Colonic mucosa (tissue), 4 donors: Measurements from ENCODE around the gene MYO1A. TPM values are rescaled to one million over a fixed set of nuclear protein-coding genes. Genes with fewer than 3 reads are reported as not detected.

Experiments used
- DNase-seq: peaks from one replicate; pipeline ENCODE4 v3.0.0-alpha.2; 2020
- H3K27ac ChIP-seq: fragments of 200-600 bp; one replicate; pipeline ENCODE4 v1.8.0; 2021
- H3K27me3 ChIP-seq: fragments of 200-600 bp; one replicate; pipeline ENCODE4 v1.8.0; 2021
- H3K36me3 ChIP-seq: fragments of 200-600 bp; one replicate; pipeline ENCODE4 v1.8.0; 2021
- H3K4me1 ChIP-seq: fragments of 200-600 bp; one replicate; pipeline ENCODE4 v1.8.0; 2021; ENCODE audit warnings: mild to moderate bottlenecking
- H3K4me3 ChIP-seq: fragments of 200-600 bp; one replicate; pipeline ENCODE4 v1.8.0; 2021
- H3K9ac ChIP-seq, 2 donors: one replicate each; pipeline ENCODE4 v1.7.0; 2013; ENCODE audit warnings: control low read depth in 2 of 2, low read depth in 2 of 2, low read length in 2 of 2
- H3K9me3 ChIP-seq: fragments of 200-600 bp; one replicate; pipeline ENCODE4 v1.8.0; 2021
- intact Hi-C: fragments of 100-400 bp; cut with DNase I; formaldehyde crosslinking; loops from one replicate; pipeline ENCODE4 v1.14.1; 2022
- total RNA-seq, 2 donors: library from RNA; stranded (reverse); fragmentation: NEBNext Ultra II Directional in 1 of 2; extraction: Animal tissue kit (Norgen Biotek cat#: 25700) in 1 of 2; gene quantifications; one replicate each; pipeline ENCODE4 v1.2.1, GENCODE V29; 2021
- TF ChIP-seq, protein P1 (sequence below): fragments of 200-600 bp; IDR thresholded peaks from one replicate; pipeline ENCODE4 v1.8.0; 2022; ENCODE audit warnings: antibody characterized with exemption, mild to moderate bottlenecking
- donor health status: healthy.
- donor health status: DM: no; HTN: no; CAD: no.
- donor health status: DM: no; HTN: no; CAD: no.

The MYO1A gene
- total RNA-seq, 2 donors from 2014 or later: 261 to 273 TPM

DNA sequence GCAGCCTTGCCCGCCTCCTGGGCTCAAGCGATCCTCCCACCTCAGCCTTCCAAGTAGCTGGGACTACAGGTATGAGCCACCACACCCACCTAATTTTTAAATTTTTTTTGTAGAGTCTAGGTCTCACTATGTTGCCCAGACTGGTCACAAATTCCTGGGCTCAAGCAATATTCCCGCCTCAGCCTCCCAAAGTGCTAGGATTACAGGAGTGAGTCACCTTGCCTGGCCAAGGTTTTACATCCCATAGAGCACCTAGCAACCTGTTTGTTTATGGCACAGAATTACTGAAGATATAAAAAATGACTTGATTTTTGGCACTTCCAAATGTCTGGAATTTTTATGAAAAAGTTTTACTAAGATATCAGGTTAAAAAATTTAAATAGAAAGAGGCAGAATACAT lies 16.5 kb downstream of the MYO1A start:
- Histone ChIP-seq H3K9ac (no peak overlapping the region), H3K27me3 (no peaks in the 10 kb centered on the region), H3K4me3 (no peak overlapping the region), H3K9me3 (no peaks in the 10 kb centered on the region), H3K36me3 (no peaks in the 10 kb centered on the region), H3K27ac (no peak overlapping the region), H3K4me1 (no peaks in the 10 kb centered on the region)
- no peak for DNase-seq
- TF ChIP-seq, protein P1, sequence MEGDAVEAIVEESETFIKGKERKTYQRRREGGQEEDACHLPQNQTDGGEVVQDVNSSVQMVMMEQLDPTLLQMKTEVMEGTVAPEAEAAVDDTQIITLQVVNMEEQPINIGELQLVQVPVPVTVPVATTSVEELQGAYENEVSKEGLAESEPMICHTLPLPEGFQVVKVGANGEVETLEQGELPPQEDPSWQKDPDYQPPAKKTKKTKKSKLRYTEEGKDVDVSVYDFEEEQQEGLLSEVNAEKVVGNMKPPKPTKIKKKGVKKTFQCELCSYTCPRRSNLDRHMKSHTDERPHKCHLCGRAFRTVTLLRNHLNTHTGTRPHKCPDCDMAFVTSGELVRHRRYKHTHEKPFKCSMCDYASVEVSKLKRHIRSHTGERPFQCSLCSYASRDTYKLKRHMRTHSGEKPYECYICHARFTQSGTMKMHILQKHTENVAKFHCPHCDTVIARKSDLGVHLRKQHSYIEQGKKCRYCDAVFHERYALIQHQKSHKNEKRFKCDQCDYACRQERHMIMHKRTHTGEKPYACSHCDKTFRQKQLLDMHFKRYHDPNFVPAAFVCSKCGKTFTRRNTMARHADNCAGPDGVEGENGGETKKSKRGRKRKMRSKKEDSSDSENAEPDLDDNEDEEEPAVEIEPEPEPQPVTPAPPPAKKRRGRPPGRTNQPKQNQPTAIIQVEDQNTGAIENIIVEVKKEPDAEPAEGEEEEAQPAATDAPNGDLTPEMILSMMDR: no peak
- intact Hi-C loops: no loop called here

- Histone ChIP-seq H3K27me3 (no peaks in the 10 kb centered on the region), H3K4me3 (no peak overlapping the region), H3K9ac (no peak overlapping the region), H3K27ac (no peak overlapping the region), H3K4me1 (no peaks in the 10 kb centered on the region), H3K9me3 (no peaks in the 10 kb centered on the region), H3K36me3 (no peaks in the 10 kb centered on the region)
- no peak for DNase-seq
- intact Hi-C loops: no loop called here
- TF ChIP-seq, protein P1: no peak
Observed at GRCh38 chr12:57031789-57032188, 18.1 kb downstream of the MYO1A start.

DNA sequence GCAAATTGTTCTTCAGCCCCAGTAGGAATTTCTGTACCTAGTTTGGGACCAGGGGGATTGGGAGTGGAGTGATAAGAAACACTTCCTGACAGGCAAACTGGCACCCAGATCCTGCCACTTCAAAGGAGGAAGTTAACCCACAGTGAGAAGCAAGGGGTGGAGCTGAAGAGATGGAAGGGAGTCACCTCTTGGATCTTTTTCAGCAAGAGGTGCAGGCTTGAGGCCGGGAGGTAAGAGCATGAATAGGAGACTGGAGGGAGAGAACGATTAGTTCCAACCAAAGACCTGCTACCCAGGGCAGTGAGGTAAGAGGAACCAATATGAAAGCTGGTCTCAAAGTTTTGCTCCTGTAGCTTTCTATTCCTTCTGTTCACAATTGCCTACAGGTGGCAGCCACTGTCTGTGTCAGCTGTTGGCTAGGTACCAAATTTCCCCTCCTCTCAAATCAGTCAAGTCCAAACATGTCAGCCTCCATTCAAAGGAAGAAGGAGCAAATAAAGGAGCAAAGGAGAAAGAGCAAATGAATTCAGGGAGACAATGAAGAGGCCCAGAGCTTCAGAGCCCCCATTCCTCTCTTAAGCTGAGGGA lies 18.7 kb downstream of the MYO1A start:
- H3K36me3 ChIP-seq: no peaks in the 10 kb centered on the region
- H3K9me3 ChIP-seq: no peaks in the 10 kb centered on the region
- H3K27me3 ChIP-seq: no peaks in the 10 kb centered on the region
- DNase-seq: peak; percentile 42
- intact Hi-C loops: no loop called here
- H3K27ac ChIP-seq: no peak overlapping the region
- no peak overlapping the region for H3K4me3 ChIP-seq
- no peak overlapping the region for H3K9ac ChIP-seq
- H3K4me1 ChIP-seq: no peaks in the 10 kb centered on the region
- TF ChIP-seq, protein P1: no peak

- H3K9ac ChIP-seq: no peak overlapping the region
- no peaks in the 10 kb centered on the region for H3K36me3 ChIP-seq
- H3K27me3 ChIP-seq: no peaks in the 10 kb centered on the region
- H3K4me3 ChIP-seq: no peak overlapping the region
- TF ChIP-seq, protein P1: no peak
- no peaks in the 10 kb centered on the region for H3K9me3 ChIP-seq
- H3K27ac ChIP-seq: no peak overlapping the region
- intact Hi-C loops: no loop called here
- no peak for DNase-seq
- H3K4me1 ChIP-seq: no peaks in the 10 kb centered on the region
Observed at GRCh38 chr12:57029457-57029856, 20.5 kb downstream of the MYO1A start.

DNA sequence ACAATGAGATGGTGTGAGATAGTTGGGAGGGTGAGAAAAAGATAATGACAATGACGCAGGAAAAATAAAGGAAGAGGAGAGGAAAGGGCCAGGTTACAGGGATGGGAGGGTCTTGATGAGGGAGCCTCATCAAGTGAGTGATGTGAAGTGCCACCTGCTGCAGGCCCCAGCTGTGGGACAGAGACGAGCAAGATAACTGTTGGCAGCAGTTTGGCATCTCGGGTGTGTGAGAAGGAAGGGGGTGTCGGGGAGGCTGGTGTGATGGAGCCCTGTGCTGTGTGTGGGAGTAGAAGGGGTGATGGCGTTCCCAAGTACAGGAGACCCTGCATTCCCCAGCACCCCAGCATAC lies 22.1 kb downstream of the MYO1A start:
- H3K27me3 ChIP-seq: no peaks in the 10 kb centered on the region
- no peak overlapping the region for H3K9ac ChIP-seq
- H3K27ac ChIP-seq: no peak overlapping the region
- TF ChIP-seq, protein P1: no peak
- intact Hi-C loops: no loop called here
- no peaks in the 10 kb centered on the region for H3K9me3 ChIP-seq
- H3K36me3 ChIP-seq: no peaks in the 10 kb centered on the region
- no peak for DNase-seq
- H3K4me3 ChIP-seq: no peak overlapping the region
- no peaks in the 10 kb centered on the region for H3K4me1 ChIP-seq
